HL-60/S4 treated with phorbol 12-myristate 13-acetate at 8.2 ng/mL for 4 days and 3 days (cell line): ENCODE measurements around the gene TMEM45B.

Source experiments
- in situ Hi-C: fragments of 300-500 bp; cut with MboI; formaldehyde crosslinking; loops from 2 replicates; pipeline ENCODE4 v1.15.0; 2022; ENCODE audit warnings: low sequenced_read_pairs

Gene TMEM45B

DNA sequence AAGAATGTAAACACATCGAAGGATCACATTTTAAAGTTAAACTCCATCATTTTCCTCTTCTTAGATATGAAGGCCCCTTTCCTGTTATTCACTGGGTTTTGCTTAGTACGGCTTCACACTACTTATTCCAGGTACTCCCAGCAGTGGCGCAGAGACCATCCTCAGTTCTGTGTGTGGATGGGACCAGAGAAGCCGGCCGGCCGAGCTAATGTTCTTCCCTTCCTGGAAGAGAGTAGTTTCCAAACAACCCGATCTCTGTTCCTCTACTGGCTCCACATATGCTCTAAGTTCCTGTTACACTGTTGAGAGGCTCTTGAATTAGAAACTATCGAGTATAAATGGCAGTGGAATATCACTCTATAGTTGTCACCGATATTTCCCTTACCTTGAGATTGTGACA lies 80.4 kb downstream of the TMEM45B start:
- in situ Hi-C loops: no loop called here

DNA sequence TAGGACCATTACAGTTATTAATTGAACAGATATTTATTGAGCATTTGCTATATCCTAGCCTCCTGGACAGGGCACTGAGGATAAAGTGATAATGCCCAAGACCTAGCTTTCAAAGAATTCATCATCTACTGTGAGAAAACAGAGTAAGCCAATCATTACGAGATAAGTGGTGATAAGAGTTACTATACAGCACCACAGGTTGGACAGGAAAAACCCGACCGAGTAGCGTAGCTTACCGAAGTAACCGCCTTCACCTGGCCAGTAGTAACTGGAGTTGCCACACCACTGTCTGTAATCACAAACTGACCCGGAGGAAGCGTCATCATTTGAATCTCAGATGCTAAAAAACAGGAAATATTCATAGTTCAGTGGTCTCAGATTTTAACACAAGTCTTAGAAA lies 89.8 kb downstream of the TMEM45B start:
- in situ Hi-C loops: no loop called here
